ENCODE results near the gene ZACN.

Gene ZACN

DNA sequence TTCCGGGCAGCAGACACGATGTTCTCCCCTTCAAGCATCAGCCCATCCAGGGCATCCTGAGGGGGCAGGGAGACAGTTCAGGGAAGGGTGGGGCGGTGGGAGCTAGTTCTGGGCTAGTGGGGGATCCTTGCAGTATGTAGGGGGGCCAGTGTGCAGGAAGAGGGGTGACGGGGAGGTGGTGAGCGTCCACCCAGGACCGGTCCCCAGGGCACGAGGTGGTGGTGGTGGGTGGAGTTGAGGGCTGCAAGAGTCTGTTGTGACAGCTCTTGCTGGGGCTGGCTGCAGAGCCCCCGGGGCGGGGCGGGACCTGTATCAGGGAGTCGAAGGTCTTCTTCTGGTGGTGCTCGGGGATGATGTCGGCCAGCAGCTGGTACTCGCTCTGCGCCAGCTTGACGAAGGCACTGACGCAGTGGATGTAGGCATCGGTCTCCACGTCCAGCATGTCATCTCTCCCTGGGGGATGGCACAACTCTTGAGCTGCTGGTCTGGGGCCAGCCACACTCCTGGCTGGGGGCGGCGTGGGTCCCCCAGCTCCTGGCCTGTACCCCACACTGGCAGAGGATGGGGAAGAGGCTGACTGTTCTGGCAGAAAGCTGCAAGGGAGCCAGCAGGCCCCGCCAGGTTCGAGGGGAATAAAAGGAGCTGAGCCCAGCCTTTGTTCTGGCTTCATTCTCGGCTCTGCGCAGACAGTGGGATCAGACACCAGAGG lies 10.0 kb downstream of the ZACN start:
- no peak overlapping the region for H3K4me3 ChIP-seq (replicated peaks in 1 of 2; ENCODE audit: low read depth in 2 of 2, low read length in 2 of 2)
- TF ChIP-seq, protein P1, sequence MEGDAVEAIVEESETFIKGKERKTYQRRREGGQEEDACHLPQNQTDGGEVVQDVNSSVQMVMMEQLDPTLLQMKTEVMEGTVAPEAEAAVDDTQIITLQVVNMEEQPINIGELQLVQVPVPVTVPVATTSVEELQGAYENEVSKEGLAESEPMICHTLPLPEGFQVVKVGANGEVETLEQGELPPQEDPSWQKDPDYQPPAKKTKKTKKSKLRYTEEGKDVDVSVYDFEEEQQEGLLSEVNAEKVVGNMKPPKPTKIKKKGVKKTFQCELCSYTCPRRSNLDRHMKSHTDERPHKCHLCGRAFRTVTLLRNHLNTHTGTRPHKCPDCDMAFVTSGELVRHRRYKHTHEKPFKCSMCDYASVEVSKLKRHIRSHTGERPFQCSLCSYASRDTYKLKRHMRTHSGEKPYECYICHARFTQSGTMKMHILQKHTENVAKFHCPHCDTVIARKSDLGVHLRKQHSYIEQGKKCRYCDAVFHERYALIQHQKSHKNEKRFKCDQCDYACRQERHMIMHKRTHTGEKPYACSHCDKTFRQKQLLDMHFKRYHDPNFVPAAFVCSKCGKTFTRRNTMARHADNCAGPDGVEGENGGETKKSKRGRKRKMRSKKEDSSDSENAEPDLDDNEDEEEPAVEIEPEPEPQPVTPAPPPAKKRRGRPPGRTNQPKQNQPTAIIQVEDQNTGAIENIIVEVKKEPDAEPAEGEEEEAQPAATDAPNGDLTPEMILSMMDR (IDR thresholded peaks at IDR 0.05; ENCODE audit: low read depth, low read length), result no peak
- DNase-seq (ENCODE audit: low read depth in 2 of 2), result no peak

DNA sequence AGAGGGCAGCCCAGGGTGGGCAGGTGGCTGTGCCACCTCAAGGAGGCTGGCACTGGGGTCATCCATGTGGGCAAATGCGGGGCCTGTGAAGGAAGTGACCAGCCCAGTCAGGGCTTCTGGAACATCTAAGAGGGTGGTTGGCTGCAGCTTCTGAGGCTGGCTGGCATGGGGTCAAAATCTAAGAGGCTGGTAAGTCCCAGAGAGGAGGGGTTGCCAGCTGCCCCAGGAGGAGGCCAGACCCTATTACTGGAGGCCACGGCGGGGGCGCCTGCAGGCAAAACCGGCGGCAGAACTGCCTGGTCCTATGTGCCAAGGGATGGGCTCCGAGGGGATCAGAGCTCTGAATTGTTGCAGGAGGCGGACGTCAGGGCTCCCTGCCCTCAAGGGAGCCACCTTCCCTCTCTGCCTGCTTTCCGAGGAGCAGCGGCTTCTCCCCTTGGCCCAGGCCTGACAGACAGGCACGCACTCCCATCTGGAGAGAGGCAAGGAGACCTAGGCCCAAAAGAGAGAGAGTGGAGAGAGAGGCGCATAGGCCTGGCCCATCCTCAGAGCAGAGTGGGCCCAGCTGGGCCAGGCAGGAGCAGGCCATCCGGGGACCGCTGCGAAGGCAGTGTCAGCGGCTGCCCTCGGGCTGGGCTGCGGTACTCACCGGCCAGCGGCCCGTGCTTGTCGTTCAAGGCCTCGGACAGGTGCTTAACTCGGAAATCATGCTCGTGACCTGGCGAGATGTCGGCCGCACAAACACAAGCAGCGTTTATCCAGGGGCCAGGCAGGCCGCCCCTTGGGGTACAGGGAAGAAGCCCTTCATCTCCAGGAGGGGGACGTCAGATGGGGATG lies 10.9 kb downstream of the ZACN start:
- DNase-seq (ENCODE audit: low read depth in 2 of 2), result no peak
- TF ChIP-seq, protein P1 (IDR thresholded peaks at IDR 0.05; ENCODE audit: low read depth, low read length), result no peak
- H3K4me3 ChIP-seq (replicated peaks in 1 of 2; ENCODE audit: low read depth in 2 of 2, low read length in 2 of 2), result no peak overlapping the region

DNA sequence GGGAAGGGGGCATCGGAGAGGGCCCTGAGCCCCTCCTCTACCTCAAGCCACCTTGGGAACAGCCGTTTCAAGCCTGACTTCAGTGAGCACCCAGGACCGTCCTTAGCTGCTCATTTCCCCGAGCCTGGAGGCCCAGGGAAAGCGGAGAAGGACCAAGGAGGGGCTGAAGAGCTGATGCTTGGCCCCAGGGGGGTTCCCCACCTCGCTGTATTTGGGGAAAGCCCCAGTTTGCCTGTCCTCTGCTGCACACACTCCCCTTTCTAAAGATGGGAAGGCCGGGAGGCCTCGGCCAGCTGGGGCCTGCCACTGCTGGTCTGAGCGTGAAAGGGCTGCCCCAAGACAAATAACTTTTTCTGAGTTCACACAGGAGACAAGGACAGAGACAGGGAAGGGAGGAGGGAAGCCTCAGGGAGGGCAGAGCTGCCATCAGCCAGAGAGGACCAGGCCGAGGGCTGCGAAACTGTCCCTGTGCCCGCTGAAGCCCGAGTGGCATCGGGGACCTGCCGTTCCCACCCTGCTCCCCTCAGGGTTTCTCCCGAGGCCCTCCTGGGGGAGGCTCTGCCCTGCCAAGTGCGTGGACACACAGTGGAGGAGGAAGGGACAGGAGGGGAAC lies 11.6 kb downstream of the ZACN start:
- TF ChIP-seq, protein P1 (IDR thresholded peaks at IDR 0.05; ENCODE audit: low read depth, low read length), result no peak
- no peak for DNase-seq (ENCODE audit: low read depth in 2 of 2)
- H3K4me3 ChIP-seq (replicated peaks in 1 of 2; ENCODE audit: low read depth in 2 of 2, low read length in 2 of 2), result no peak overlapping the region

DNA sequence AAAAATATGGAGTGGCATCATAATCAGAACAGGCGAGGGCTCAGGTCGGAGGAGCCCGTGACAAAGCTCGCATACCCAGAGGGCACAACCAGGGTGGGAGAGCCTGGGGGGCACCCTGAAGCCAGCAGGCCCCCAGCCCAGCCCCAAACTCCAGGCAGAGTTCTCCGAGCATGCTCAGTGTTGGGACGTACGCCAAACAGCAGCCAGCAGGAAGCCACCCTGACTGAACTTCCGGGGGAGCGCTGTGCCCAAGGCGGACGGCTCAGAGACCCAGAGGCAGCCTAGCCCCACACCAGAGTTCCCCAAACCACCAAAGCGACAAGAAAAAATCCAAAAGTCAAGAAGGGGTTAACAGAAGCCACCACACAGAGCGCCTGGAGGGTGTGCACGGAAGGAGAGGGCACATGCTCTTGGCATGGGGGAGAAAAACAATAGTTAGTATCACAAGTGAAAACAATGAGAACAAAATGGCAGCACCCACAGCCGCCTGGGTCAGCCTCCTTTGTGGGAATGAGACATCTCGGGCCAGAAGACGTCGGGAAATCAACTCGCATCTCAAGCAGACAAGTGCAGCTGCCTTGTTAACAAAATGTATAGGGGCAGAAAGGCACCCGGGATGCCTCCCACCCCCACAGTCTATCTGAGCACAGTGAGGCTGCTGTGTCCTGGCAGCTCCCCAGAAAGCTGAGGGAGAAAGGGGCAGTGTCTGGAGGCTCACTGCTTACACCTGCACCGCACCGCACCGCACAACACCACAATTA lies 12.7 kb downstream of the ZACN start:
- no peak overlapping the region for H3K4me3 ChIP-seq (replicated peaks in 1 of 2; ENCODE audit: low read depth in 2 of 2, low read length in 2 of 2)
- TF ChIP-seq, protein P1 (IDR thresholded peaks at IDR 0.05; ENCODE audit: low read depth, low read length), result no peak
- no peak for DNase-seq (ENCODE audit: low read depth in 2 of 2)

DNA sequence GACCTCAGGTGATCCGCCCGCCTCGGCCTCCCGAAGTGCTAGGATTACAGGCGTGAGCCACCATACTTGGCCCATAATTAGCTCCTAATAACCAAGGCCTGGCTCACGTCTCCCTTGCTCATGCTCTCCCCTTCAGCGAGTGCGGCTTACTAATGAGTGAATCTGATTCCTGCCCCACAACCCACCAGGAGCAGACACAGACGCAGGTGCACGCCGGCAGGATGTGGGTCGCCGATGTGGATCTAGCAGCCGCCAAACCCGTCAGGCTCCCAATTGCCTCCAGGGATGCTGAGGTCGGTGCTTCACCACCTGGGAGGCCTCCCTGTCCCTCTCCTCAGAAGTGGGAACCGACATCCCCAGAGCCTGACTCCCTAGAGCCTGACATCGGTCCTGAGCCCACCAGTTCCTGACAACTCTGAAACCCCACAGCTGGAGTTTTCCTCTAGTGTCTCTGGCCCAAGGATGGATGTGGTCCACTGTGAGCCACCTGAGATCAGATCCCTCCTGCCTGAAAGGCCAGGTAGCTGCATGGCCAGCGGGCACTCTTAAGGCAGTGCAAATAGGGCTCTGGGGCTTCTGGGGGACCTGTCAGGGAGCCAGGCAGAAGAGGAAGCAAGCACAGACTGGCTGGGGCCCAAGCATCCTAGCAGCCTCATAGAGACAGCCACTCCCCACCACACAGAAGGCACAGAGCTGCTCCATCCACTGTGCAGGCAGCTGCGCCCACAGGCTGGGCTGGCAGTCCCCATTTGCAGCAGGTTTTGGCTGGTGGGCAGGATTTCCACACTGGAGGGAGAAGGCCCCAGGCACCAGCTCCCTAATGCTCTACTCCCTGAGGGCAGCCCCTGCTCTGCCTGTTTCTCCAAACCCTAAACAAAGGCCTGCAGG lies 13.8 kb downstream of the ZACN start:
- TF ChIP-seq, protein P1 (IDR thresholded peaks at IDR 0.05; ENCODE audit: low read depth, low read length), result no peak
- DNase-seq (ENCODE audit: low read depth in 2 of 2), result no peak
- H3K4me3 ChIP-seq (replicated peaks in 1 of 2; ENCODE audit: low read depth in 2 of 2, low read length in 2 of 2), result no peak overlapping the region

All from cardiac fibroblast (primary cell).